ENCODE measurements around the gene NXF2B.
"Not testable (repeated sequence)": the region's sequence is repeated elsewhere in the genome, so short reads cannot be mapped to it uniquely, and the experiment has no call there.

NXF2B gene

GRCh38 chrX:102439908-102440307 lies at the start of gene NXF2B:
TSS of gene NXF2B (minus strand) at chrX:102440008. CDS start at chrX:102380036, 59,972 bp downstream.
- DNase-seq: not testable (repeated sequence)

- not testable (repeated sequence) for DNase-seq
Observed at GRCh38 chrX:102478765-102479164, 39.0 kb upstream of the NXF2B start.

DNA sequence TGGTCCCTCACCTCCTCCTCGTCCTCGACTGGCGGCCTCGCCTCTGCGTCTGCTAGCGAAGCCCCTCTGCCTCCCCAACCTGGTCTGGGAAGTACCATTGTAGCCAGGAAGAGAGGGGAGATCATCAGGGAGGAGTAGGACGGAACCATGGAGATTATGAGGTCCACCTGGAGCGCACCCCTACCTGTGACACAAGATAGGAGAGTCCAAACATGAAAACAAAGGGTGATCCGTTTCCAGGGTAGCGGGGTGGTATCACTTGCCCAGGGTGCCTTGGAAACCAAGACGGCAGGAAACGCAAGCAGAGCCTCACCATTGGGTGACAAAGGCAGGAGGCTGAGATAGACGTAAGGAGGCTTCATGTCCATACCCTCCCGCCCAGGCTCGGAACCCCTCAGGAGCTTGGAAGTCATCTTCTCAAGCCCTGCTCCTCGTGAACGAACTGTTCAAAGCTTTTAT lies 32.0 kb upstream of the NXF2B start, which contains the start of gene TCP11X2:
TCP11X2 (minus strand) TSS at position 51 of the 459 bp plus-strand sequence.
- DNase-seq: not testable (repeated sequence)

DNA sequence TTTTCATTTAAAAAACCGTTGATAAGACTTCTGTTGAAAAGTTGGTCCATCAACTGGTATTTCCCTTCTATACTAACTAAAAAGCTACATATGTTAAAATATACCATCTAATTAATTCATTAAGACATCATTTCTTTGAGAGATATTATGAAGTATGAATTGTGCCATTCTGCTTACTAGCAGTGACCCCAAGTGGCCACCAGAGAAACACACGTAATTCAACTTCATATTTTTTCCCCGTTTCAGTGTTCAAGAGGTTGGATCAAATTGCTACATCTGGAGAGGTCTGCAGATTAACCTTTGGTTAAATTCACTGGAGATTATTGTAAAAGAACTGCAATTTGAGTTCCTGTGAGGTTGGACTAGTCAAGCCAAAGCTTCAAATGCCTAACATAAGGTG lies 30.4 kb upstream of the NXF2B start:
- DNase-seq: not testable (repeated sequence)

DNA sequence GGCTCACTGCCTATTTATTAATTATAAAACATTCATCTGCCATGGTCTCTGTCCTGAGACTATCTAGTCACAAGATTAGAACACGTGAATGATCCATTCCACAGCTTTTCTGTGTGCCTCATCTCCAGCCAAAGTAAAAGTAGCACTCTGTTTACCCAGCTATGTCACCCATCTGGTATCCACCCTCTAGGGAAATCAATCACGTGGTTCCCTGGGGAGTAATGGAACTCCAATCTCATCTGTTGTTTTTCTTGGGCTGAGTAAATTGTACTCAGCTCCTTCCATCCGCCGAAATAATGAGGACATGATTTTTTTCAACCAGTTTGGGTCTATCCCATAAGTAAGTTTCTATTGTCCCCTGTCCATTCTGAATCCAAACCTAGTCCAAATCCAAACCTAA lies 18.8 kb upstream of the NXF2B start:
- DNase-seq: not testable (repeated sequence)

DNA sequence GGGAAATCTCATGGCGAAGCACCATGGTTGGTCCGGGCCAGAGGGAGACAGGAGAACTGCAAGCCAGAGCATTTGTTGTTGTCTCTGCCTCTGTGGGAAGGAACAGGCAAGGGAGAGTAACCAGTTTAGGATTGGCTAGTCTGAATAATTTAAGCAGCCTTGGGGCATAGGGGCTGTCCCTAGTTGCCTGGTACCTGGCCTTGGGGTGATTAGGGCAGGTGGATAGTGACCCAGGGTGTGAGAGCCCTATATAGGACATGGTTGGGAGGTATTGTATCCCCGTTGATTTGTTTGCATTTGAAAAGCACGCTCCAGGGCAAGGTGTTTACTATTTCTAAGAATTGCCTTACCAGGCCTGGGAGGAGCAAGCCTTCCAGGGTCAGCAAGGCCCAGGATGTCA lies 25.3 kb downstream of the NXF2B start:
- DNase-seq: not testable (repeated sequence)

GRCh38 chrX:102345916-102346315 lies 93.9 kb downstream of the NXF2B start:
- DNase-seq: peak; percentile 53 to 58

DNA sequence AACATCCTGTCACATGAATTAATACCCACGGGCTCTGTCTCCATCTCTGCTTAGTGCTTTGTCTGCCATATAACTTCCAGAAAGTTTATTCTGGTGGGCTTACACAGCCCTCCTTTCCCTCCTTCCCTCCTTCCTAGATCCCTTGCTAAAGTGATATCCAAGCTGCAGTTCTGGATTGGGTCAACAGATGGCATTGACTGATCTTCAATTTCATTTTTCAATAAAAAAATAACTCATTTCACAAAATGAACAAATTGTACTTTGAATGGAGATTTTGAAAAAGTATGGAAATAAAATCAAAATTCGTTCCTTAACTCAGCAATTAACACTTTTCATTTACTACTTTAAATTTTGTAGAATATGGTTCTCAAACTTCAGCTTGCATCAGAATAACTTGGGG lies 97.9 kb downstream of the NXF2B start:
- no peak for DNase-seq

DNA sequence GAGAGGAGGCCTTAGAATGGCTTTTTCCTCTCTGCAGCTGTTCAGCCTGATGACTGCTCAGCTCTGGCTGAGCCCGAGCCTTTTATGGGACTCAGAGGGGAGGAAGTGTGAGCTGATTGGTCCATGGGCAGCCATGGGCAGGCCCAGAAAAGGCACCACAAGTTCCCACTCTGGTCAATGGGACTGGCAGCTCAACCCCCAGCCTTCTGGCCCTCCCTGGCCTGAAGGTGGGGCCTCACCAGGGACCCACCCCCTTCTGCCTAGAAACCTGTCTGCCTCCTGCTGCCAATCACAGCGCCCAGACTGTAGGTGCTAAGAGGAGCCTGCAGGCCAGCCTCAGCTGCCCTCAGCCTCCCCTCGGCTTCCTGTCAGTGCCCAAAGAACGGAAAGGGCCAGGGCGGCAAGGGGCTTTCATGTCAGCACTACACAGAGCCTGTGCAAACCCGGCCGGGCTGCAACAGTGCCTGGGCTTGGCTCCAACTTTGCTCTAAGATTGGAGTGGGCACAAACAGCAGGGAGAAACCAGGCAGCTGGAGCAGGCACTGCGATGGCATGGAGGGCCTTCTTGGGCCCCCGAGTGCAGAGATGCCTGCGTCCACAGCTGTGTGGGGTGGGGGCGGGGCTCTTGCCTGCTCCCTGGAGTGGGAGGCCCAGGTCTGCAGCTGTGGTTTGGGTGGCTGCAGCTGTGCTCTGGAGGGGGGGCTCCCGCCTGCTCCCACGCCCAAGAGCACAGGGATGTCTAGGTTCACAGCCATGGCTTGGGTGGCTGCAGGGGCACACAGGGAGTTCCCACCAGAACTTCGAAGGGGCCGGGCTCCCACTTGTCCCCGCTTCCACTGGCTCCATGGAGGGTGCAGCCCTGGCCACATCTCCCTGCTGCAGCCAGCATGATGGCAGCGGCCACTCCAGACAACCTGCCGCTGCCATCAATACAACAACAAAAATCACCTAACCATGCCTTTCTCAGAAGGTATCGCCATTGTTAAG lies 100.2 kb downstream of the NXF2B start:
- no peak for DNase-seq

GRCh38 chrX:102338162-102338561 lies 101.6 kb downstream of the NXF2B start:
- DNase-seq: no peak
